Stimulated activated CD8-positive, alpha-beta memory T cell treated with anti-CD3 and anti-CD28 coated beads, Interleukin-2, amount 100 ng/mL, for 48 hours (primary cell): Measurements from ENCODE around the gene TMEM217.

Experiments used
- DNase-seq, 2 donors: peaks; one replicate each; pipeline ENCODE4 v3.0.0-alpha.2; 2020; ENCODE audit warnings: low read depth in 2 of 2

Gene TMEM217

DNA sequence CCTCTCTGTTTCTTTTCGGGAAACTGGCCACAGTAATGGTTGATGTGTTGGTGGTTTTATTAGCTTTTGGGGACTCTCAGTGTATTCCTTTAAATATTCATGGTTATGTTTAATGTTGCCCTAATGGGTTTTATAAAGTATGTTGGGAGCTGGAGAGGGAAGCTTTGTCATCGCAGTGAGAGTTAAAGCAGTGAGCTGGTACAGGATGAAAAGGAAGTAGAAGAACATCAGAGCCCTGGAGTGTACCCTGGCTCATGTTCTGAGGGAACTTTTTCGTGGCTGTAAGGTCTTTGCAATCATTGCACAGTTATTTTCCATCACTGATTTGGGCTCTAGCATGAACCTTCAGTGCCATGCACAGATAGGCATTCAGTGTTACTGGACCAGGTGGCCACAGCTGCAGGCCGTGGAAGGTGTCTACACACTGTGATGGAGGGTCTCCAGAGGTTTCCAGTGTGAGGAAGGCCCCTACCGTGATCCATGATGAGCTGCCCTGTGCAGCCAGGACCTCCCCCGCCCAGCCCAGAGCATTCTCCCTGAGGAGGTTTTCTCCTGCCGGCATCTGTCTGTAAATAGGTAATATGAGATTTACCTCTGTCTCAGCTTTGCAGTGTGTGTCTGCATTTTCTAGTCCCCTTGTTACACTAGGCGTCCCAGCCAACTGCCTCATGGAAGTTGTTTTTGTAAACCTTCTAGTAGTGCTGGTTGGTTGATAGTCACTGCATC lies 22.4 kb upstream of the TMEM217 start:
- DNase-seq = no peak

DNA sequence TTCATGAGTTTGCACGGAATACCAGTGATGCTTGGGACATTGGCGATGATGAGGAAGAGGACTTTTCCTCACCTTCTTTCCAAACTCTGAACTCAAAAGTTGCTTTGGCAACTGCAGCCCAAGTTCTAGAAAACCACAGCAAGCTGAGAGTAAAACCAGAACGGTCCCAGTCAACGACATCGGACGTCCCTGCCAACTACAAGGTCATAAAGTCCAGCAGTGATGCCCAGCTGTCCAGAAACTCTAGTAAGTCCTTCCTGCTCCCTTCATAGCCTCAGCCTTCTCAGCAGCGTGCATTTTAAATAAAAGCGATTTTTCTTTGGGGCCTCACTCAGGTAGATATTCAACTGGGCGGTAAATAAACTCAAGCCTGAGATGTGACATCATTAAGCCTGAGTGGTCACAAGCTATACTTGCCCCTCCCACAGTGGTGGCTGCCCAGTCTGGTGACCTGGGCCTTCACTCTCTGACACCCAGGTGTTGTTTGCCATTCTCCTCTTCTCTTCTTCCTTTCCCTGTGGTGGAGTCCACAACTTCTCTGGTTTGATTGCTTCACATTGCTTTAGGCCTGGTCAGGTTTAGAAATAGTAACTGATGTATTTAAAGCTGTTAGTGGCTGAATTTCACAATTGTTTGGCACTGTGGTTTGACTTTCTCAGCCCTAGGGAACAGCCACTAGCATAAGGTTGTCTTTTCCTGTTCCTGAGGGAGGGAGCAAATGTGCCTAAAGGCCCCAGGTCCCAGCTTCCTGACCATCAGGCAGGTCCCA lies 21.6 kb upstream of the TMEM217 start:
- DNase-seq = no peak

DNA sequence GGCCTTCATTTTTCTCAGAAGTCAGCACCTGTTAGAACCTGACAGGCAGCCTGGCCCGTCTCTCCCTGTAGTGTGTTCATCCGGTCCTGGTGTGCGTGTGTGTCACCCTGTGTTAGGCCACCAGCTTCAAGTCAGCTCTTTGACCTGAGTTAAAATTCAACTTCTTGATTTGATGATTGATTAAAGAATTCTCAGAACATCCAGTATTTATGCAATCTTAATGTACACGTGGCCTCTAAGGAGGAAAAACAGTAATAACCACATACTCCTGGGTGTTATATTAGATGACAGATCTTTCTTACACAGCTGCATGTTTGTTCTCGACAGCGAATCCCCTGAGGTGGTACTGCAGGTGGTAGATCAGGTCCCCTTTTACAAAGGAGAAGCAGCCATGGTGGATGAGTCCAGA lies 19.1 kb upstream of the TMEM217 start:
- DNase-seq = no peak

DNA sequence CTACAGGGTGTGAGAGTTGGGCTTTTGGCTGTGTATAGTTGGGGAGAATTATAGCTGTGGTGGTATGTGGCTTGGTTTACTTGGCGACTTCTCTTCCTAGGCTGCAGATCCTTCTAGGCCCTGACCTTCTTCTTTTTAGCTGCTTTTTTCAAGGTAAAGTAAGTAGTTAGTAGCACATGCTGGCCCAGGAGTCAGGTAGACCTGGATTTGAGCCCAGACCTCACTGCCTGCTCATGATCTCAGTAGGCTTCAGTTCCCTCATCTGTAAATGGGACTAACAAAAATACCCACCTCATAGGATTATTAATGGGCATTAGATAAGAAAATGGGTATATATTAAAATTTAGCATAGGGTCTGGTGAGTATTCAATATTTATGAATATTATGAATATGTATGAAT lies 17.4 kb upstream of the TMEM217 start:
- no peak for DNase-seq

DNA sequence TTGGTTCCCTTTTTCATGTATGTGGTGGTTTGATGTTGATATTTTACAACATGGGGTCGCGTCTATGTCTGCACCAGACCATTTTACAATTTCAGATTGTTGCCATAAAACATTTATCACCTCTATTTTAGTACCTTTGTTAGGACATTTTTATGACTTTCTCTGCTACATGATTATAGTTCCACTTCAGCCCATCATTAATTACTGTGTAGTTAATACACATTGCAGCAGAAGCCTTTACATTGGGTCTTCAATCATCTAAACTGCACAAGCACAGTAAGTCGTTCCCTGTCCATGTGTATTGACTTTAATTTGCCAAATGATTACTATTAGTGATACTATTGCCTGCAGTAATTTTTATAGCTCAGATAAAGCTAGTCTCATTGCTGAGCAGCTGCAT lies 15.7 kb upstream of the TMEM217 start:
- no peak for DNase-seq

DNA sequence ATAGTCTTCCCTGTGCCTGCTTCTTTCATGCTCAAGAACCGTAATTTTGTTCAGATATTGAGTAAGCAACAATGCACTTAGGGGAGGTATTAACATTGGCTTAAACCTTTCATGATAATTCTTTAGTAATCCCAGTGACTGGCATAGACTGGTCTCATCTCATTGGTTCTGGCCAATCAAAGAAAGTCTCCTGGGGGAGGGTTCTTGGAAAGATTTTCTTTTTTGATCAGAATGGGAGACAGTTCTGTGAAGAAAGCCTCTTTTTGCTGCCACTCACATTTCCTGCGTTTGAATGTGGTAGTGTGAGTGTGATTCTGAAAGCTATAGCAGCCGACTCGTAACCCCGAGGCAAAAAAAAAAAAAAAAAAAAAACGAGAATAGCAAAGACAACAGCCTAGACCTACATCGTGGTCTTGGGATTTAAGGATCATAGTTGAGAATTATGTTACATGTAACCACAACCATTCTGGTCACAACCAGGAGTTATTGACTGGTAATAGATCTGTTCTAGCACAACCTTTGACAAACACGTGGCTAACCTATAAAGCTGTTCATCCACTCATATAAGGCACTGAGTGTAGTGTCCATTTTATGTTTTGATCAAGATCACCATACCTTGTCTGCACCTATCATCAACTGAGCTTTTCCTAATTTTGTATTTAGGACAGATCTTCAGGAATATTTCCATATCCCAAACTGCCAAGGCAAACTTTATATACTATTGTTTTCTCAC lies 15.1 kb upstream of the TMEM217 start:
- DNase-seq = no peak

DNA sequence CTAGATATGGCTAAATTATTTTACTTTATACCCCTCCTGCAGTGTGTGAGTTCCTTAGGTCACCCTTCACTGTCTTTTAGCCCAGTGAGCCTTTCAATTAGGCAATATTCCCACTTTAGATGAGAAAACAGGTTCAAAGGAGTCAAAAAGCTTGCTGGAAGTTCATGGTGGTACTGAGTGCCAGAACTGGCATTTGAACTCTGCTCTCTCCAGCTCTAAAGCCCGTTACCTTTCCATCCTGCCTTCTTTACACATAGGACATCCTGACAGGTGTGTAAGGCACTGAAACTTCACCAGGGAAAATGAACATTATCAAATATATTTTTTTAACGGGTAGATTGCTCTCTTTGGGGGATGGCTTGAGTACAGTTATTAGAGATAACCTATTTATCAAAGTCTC lies 11.2 kb upstream of the TMEM217 start:
- DNase-seq = no peak

DNA sequence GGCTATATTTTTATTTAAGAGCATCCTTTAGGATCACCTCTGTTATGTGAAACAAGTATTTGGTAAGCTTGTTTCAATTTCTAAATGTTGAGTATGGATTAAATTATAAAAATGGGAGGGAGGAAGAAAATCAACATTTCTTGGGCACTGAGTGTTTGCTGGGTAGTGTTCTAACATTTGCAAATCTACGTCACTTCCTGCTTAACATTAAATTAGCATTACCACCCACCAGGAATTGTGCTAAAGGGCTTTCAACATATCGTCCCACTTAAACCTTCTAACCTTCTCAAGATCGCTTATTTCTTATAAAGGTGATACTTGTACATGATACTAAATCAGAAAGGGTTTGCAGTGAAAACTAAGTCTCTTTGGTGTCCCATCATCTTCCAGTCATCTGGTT lies 7.9 kb upstream of the TMEM217 start:
- DNase-seq = no peak

DNA sequence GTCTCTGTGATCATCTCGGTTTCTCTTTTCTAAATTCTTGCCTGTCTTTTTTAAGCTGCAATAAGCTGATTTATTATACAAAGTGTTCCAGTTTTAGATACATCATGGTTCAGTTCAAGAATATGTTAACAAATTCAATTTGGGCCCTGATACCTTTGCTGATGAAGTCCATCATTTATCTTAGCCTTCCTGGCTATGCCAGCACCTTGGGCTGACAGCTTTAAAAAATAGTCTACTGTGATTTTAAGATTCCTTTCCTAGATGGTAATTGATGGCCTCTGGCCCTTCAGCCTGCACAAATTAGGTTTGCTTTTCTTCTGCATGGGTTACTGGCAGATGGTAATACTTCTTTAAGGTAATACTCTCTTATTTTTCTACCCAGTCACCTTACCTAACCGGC lies 7.1 kb upstream of the TMEM217 start:
- no peak for DNase-seq

DNA sequence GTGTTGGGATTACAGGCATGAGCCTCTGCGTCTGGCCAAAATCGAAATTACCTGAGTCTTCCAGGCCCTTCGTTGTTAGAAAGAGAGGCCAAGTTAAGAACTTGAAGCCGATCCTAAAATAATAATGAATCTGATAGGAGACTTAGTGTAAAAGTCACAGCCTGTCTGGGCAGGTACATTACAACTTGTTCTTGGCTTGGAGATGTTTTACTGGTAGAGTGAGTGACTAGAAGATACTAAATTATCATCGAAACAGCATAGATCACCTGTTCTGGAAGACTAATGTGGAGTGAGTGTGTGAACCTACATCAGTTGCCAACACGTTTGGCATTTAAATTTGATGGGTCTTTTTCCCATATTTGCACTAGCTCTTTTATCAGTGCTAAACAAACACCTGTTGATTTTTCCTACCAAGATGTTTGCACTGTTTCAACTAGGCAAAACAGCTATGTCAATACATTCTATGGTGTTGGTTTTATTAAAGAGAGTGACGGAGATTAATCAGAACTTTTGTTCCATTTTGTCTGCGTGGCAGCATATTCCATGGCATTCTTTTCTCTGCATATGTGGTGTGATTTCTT lies 4.6 kb upstream of the TMEM217 start:
- DNase-seq = no peak

DNA sequence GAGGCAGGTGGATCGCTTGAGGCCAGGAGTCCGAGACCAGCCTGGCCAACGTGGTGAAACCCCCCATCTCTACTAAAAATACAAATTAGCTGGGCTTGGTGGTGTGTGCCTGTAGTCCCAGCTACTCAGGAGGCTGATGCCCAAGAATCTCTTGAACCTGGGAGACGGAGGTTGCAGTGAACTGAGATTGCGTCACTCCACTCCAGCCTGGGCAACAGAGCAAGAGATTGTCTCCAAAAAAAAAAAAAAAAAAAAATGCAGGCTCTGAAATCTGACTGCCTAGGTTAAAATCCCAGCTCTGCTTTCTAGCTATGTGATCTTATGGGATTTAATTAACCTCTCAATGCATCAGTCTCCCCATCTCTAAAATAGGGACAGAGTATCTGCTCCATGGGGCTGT lies 3.3 kb upstream of the TMEM217 start:
- no peak for DNase-seq

DNA sequence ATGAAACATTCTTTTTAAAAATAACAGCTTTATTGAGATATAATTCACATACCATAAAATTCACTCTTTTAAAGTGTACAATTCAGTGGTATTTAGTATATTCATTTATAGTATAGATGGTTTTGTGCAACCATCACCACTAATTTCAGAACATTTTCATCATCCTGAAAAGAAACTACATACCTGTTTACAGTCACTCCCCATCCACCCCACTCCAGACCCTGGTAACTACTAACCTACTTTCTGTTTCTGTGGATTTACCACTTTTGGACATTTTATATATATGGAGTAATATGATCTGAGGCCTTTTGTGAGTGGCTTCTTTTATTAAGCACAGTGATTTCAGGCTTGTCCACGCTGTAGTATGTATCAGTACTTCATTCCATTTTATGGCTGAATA lies 2.5 kb upstream of the TMEM217 start:
- DNase-seq = no peak

DNA sequence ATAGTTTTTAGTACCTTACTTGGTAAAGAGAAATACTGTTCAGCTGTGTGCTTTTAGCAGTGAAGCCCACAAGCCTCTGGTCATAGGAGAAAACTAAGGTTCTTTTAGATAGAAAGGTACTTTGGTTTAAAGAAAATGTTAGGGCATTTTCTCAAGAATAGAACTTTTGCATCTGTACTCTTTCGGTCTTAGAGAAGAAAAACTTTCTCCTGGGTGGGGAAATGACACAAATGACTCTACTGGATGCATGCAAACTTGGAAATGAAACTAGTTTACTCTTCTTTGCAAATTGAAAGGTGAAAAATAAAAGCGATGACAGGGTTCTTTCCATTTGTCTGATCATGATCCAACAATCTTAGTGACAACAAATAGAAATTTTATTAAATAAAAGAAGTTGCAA lies 2.1 kb upstream of the TMEM217 start:
- DNase-seq = no peak

DNA sequence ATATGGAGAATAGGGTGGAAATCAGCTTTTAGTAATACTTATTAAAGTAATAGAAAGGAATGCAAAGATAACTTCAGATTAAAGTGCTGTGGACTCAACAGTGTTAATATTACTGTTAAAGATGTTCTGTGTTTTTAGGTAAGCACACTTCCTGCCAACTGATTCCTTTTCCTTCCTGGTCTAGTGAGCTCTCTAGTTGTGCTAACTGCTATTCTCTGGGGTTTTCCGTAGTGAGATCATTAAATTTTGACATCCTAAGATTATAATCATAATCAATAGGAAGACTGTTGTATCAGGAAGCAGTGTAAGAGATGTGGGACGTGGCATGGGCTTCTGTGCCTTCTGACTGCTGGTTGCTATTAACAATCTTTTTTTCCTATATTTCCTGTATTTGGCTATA lies 1.2 kb upstream of the TMEM217 start:
- no peak for DNase-seq

DNA sequence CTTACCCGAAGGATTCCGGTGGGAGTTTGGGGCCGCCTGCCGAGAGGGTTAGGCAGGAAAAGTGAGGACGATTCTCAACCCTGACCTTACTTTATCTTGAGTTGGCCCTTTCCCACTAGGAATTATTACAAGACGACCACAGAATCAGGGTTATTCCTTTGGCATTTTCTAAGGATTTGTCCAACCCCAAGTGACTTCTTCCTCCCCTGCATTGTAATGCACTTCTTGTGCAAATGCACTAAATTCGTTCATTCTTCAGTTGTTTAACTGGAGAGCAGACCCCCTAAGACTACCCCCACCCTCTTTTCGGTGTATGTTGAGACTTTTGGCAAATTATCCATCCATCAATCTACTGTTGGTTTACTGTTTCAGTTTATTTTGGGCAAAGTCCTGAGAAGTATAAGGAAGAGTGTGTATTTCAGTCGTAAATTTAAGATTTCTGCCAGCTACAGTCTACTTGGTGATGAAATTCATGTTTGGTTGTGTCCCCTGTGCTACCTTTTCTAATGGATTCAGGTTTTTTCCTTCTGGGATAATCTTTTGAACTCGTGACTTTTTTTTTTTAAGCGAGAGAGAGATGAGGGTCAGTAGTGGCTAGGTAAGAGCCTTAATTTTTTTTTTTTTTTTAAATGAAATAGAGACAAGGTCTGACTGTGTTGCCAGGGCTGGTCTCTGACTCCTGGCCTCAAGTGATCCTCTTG lies 611 bp upstream of the TMEM217 start:
- DNase-seq = no peak

DNA sequence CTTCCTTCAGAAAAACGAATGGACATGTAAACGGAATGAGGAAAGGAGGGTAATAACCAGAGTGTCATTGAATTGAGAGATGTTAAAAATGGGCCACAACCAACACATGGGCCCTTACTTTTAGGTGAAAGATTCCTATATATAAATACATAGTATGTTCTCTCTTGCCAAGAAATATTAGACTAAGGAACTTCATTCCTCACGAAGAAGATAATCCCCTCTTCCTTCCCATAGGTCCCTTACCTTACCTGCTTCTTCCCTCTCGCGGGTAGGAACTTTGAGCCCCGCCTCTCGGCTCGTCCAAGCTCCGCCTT lies 667 bp downstream of the TMEM217 start:
- no peak for DNase-seq

DNA sequence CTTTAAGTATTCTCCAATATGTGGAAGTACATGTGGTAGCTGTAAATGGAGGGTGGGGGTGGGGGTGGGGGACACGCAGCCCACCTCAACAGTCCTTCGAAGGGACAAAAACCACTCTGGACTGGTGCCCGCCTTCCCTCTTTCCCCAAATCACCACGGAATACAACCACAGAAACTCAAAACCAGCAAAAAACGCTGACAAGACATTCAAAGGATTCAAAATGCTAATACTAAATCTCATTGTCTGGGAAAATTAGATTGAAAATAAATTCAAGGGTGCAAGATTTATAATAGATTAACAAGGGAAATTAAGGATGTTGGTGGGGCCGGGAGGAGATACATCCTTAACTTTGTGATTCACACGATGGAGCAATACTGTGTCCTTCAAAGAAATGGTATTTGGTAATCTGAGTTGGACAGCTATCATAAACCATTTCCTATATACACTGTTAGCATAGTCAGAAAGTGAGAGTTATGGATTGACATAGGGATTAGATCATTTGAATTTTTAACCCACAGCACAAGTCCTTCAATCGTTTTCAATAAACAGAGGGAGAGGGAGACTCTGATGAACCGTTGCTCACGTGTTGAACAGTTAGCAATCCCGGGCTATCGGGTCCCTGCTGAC lies 1.1 kb downstream of the TMEM217 start:
- DNase-seq = no peak

DNA sequence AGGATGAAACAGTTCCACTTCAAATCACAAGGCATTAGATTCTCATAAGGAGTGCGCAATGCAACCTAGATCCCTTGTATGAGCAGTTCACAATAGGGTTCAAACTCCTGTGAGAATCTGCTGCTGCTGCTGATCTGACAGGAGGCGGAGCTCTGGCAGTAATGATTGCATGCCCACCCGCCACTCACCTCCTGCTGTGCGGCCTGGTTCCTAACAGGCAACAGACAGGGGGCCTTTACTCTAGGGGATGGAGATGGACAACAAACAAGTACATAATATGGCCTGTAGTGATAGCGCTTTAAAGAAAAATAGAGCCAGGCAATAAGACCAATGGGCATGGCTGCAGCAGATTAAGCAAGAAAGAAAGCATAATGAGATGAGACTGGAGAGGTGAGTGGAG lies 3.1 kb downstream of the TMEM217 start:
- DNase-seq = no peak

DNA sequence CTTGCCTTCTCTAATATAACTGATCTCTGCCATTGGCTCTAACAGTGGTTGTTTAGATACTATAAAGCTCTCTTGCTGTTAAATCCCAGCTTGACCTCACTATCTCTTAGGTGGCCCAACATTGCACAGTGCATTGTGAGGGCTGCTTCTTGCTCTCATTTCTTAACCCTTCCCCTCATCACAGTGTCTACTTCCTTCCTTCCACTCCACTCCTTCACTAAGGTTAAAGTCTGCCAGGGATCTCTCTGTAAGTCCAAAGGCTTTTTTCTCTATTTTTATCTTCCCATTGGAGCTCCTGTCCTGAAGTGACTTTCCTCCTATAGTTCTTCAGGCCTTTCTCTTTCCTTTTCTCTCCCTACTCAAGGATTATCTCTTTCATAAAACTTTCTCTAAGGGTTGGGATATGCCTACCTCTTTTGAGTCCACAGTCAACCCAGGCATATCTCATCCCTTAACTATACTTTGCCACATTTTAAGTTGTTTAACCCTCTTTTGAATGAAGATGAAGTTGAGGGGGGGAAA lies 4.4 kb downstream of the TMEM217 start:
- no peak for DNase-seq

DNA sequence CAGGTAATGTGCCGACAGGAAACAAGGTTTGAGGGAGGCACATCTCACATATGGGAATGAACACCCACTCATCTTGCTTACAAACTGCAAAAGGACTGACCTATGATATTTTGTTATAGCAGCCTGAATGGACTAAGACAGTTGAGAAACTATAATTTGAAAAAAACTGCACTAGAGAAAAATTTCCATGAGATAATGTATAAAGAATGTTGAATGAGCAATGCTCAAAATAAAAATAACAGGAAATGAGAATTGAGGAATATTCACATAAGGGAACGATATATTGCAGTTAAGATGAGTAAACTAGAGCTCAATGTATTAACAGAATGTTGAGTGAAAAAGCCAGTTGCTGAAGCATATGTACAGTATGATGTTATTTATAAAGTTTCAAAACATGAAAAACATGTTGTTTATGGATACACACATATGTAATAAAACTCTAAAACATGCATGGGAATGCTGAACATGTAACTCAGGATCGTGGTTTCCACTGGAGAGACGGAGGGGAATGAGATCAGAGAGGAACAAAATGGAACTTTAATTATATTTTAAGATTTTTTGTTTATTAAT lies 6.6 kb downstream of the TMEM217 start:
- DNase-seq = no peak
